ENCODE measurements around the gene HOXD3. TPM values are rescaled to one million over a fixed set of nuclear protein-coding genes. Genes with fewer than 3 reads are reported as not detected.

HOXD3 gene
- total RNA-seq, 1 experiment from 2014 or later, result not detected

- no peak overlapping the region for H3K18ac ChIP-seq (ENCODE audit: insufficient read length, low read depth, low read length)
- H3K79me1 ChIP-seq (ENCODE audit: insufficient read depth, low read depth, low read length, poor library complexity, severe bottlenecking), result no peaks in the 10 kb centered on the region
- H3K27me3 ChIP-seq (ENCODE audit: insufficient read depth, low read length), result peaks cover 97% of the 10 kb centered on the region
- peaks cover 3 to 30% of the 10 kb centered on the region in 2 experiments; a peak in 3 of 4 replicates for H3K4me1 Mint-ChIP-seq
- no peak overlapping the region for H3K14ac ChIP-seq (ENCODE audit: insufficient read depth, low read length)
- H3K9me3 ChIP-seq (ENCODE audit: control insufficient read depth, low read depth, low read length), result no peaks in the 10 kb centered on the region
- H3K56ac ChIP-seq (ENCODE audit: insufficient read length, low read depth, low read length), result no peak overlapping the region
- no peaks in the 10 kb centered on the region for H3K4me1 ChIP-seq (ENCODE audit: insufficient read depth, low read length)
- H3K36me3 Mint-ChIP-seq (ENCODE audit: insufficient read depth in 1 of 3, low read depth in 3 of 3), result no peaks in the 10 kb centered on the region
- H4K5ac ChIP-seq (ENCODE audit: insufficient read length, low read depth, low read length), result no peak overlapping the region
- H2BK12ac ChIP-seq (ENCODE audit: insufficient read length, low read depth, low read length), result no peak overlapping the region
- no peaks in the 10 kb centered on the region for H3K79me2 ChIP-seq (ENCODE audit: insufficient read depth, low read length)
- H4K91ac ChIP-seq (ENCODE audit: insufficient read length, low read depth, low read length), result no peak overlapping the region
- no peak overlapping the region for H2AFZ ChIP-seq (ENCODE audit: low read length)
- H2AK5ac ChIP-seq (ENCODE audit: insufficient read length, low read length), result no peak overlapping the region
- no peaks in the 10 kb centered on the region for H3K23me2 ChIP-seq (ENCODE audit: insufficient read length, low read depth, low read length, poor library complexity, severe bottlenecking)
- no peak for DNase-seq
- H3T11ph ChIP-seq (ENCODE audit: low read length), result no peak overlapping the region
- H2BK5ac ChIP-seq (ENCODE audit: insufficient read length, low read length), result no peak overlapping the region
- H2BK120ac ChIP-seq (ENCODE audit: low read depth, low read length, poor library complexity, severe bottlenecking), result no peak overlapping the region
- no peak overlapping the region for H4K8ac ChIP-seq (replicated peaks; ENCODE audit: insufficient read length, low read depth, low read length)
- no peak overlapping the region for H3K23ac ChIP-seq (ENCODE audit: insufficient read length, low read depth, low read length)
- H3K27ac ChIP-seq (ENCODE audit: insufficient read length, low read depth, low read length), result no peak overlapping the region
- no peak overlapping the region for H3K27ac Mint-ChIP-seq
- peaks cover 0 to 5% of the 10 kb centered on the region in 2 experiments; a peak in 2 of 5 replicates for H3K9me3 Mint-ChIP-seq
- no peak overlapping the region for H2BK15ac ChIP-seq (ENCODE audit: low read depth, low read length)
- no peak overlapping the region for H3K9ac ChIP-seq (ENCODE audit: extremely low read depth, insufficient read length, low read length)
- H3K4me2 ChIP-seq (ENCODE audit: insufficient read depth, insufficient read length, low read length), result no peak overlapping the region
- no CpG with 5 or more reads among the region's 13 CpGs for WGBS (ENCODE audit: extremely low coverage, insufficient read length, low lambda C conversion rate)
- H3K4me3 Mint-ChIP-seq, result no peak overlapping the region
- H3K4ac ChIP-seq (ENCODE audit: low read depth, low read length), result no peak overlapping the region
- H4K20me1 ChIP-seq (ENCODE audit: control insufficient read depth, insufficient read depth, insufficient read length), result peaks cover 2% of the 10 kb centered on the region
- H3K27me3 Mint-ChIP-seq (ENCODE audit: low read depth), result peaks cover 100% of the 10 kb centered on the region
- TF ChIP-seq CTCF (conservative IDR thresholded peaks at IDR 0.05), result no peak
- H2BK20ac ChIP-seq (ENCODE audit: low read depth, low read length, poor library complexity, severe bottlenecking), result no peak overlapping the region
Observed at GRCh38 chr2:176164201-176164600, 7.1 kb downstream of the HOXD3 start.

All from H9 (cell line).